ENCODE data around the gene EFCAB11.

The EFCAB11 gene, protein sequence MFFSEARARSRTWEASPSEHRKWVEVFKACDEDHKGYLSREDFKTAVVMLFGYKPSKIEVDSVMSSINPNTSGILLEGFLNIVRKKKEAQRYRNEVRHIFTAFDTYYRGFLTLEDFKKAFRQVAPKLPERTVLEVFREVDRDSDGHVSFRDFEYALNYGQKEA

GRCh38 chr14:89954070-89955021, at the start of gene EFCAB11:
EFCAB11 (minus strand) TSS chr14:89954730; CDS start chr14:89954660, 70 bp downstream.
- DNase-seq: peak; percentile 89

- no peak for DNase-seq
Measured at GRCh38 chr14:90003526-90004307, 49.2 kb upstream of the EFCAB11 start.

- DNase-seq: no peak
Measured at GRCh38 chr14:90000935-90001334, 46.4 kb upstream of the EFCAB11 start.

GRCh38 chr14:89996963-89997362, 42.4 kb upstream of the EFCAB11 start:
- no peak for DNase-seq

GRCh38 chr14:89992273-89992672, 37.7 kb upstream of the EFCAB11 start:
- DNase-seq: no peak

GRCh38 chr14:89990623-89991275, 36.2 kb upstream of the EFCAB11 start:
- no peak for DNase-seq

DNA sequence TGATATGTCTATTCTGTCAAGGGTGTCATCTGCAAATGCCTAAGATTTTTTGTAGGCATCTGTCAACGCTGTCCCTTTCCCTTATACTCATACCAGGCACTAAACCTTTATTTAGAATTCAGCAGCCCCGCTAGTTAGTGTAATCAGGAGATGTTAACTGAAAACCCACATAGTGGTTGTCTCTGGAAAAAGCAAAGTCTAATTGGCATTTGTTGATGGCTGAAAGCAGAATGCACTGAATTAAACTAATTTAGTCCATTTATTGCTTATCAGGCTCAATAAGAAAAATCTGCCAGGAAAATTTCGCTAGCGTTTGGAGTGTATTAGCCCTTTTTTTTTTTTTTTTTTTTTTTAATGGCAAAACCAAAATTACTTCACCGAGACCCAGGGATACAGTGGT, 35.7 kb upstream of the EFCAB11 start:
- no peak for DNase-seq

DNA sequence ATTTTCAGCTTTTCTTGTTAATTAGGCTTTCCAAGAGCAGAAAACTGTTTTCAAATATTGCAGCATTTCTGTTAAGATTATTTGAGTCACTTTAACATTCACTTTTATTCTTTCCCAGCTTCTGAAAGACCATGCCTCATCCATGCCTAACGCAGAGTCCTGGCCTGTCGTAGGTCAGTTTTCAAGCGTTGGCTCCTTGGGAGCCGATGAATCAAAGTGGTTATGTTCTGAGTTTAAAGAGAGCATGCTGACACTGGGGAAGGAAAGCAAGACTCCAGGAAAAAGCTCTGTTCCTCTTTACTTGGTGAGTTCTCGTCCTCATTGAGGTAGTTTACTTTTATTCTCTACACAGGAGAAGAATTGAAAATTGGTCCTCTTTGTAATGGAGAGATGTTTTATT, 34.3 kb upstream of the EFCAB11 start:
- no peak for DNase-seq

DNA sequence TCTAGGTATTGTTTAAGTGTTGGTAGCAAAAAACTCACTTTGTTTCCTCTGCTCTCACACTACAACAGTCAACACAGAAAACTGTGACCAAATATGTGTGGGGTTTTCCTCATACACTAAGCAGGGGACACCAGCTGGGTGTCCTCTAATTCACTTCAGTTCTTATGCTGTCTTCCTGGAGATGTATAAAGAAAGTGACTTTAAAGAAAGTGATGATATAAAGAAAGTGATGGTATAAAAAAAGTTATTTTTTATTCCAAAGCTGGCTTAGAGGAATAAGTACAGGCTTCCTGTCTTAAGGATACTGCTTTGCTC, 32.6 kb upstream of the EFCAB11 start:
- DNase-seq: no peak

DNA sequence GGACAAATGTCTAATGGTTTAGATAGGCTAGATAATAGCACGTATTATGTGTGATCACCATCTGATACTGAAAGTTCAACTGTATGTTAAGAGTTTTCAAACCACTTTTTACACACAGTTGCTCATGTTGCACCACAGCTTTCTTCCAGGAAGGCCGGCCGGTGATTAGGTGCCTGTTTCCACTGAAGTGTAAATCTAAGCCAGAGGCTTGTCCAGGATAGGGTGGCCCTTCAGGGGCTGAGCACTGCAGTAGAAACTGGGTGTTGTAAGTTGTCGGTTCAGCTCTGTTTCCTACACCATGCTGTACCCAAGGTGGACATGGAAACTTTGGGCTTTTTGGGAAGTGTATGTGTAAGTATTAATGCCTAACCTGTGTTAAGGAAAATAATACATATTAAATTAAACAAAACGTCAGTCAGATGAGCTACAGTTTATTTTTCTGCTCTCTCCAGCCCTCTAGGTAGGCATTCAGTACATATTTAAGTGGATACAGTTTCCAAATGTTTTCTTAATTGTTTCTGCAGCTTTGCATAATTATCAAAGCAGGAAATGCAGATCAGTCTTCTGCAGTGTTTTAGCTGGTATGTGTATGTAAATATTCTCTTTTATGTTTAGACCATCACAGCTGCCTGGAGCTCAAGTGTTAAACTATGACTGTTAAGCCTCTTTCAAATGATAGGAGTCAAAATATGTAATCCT, 32.1 kb upstream of the EFCAB11 start:
- DNase-seq: no peak

DNA sequence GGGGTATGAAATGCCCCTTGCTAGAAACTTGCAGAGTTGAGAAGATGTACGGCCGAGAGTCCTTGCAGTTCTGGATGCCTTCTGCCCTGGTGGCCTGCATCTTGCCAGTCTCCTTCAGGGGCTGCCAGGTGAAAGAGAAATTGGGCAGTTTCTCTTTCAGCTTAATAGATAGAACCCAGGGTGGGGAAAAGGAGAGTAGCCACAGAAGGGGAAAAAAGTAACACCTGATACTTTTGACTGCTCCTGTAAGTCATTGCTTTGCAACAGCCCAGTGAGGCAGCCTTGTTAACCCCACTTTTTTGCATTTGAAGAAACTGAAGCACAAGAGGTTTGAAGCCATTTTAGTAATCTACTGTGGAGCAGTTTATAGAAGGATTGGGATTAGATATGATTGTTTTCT, 28.8 kb upstream of the EFCAB11 start:
- no peak for DNase-seq

GRCh38 chr14:89978656-89979055, 24.1 kb upstream of the EFCAB11 start:
- no peak for DNase-seq

DNA sequence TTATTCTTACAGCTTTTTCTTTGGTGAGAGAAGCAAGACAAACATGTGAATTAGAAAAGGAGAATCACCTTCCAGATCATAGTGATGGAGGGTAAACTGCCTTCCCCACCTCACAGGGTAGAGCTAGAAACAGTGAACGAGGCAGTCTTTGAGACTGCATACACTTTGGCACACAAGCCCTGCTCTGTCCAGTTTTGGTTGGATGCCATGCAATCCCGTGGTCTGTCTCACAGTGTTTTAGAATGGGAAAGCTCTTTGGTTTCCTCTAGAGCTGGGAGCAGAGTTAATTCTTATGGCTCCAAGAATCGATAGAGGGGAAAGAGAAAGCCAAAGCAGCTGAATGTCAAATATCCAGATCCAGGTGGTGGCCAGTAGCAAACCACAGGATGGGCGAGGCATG, 23.1 kb upstream of the EFCAB11 start:
- DNase-seq: no peak

DNA sequence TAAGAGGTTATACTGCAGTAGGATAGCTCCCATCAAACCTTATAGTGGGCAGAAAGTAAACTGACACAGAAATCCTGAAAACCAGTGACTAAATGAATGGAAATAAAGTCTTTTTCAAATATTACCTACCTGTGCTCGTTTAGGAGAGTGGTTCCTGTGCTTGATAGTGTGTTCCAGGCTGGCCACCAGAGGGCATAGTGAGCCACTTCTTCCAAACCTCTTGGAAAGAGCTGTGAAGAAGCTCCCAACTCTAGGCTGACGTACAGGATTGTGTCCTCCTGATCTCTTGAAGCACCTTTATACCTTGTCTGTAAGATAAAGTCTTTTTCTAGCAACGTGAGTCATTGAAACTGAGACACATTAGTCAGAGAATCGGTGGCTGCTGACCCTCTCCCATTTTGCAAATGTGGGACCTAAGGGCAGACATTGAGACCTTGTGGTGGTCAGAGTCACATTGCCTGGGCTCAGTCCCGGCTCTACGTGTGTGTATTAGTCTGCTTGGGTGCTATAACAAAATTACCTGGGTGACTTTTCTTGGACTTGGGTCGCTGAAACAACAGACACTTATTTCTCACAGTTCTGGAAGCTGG, 18.8 kb upstream of the EFCAB11 start:
- DNase-seq: peak; percentile 52

DNA sequence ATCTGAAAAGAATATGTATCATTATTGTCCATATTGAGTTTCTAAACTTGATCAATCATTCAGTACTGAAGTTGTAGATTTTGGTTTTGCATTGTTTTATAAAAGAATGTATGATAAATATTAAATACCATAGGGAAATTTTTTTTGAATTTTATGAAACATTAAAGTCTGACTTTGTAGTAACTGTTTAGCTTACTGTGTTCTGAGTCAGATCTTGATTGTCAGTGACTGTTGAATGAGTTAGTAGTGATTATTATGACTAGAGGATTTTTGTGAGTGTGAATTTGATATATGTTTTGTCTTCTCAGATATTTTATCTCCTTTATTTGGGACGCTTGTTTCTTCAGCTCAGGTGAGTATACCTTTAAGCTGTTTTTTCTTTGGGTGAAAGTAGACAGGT, 11.3 kb upstream of the EFCAB11 start:
- no peak for DNase-seq

GRCh38 chr14:89963288-89963978, 8.9 kb upstream of the EFCAB11 start:
- no peak for DNase-seq

GRCh38 chr14:89960914-89961313, 6.4 kb upstream of the EFCAB11 start:
- no peak for DNase-seq

GRCh38 chr14:89959853-89960445, 5.4 kb upstream of the EFCAB11 start:
- DNase-seq: no peak

- no peak for DNase-seq
Measured at GRCh38 chr14:89958966-89959365, 4.4 kb upstream of the EFCAB11 start.

DNA sequence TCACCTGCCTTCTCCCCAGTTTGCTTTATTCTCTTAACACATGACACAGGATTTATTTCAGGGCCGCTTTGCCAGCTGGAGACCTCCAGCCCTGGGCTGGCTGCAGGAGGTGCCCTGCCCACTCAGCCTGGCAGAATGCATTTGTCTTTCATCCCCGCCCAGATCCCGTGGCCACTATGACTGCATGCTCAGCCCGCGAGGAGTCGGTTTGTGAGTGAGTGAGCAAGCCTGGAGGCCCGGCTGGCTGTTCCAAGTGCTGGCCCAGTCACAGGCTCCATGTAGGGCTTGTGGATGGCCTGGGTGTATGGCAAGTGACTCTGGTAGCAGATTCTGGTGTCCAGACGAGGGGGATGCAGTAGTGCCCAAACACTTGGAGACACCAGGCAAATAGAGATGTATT, 3.3 kb upstream of the EFCAB11 start:
- DNase-seq: no peak

DNA sequence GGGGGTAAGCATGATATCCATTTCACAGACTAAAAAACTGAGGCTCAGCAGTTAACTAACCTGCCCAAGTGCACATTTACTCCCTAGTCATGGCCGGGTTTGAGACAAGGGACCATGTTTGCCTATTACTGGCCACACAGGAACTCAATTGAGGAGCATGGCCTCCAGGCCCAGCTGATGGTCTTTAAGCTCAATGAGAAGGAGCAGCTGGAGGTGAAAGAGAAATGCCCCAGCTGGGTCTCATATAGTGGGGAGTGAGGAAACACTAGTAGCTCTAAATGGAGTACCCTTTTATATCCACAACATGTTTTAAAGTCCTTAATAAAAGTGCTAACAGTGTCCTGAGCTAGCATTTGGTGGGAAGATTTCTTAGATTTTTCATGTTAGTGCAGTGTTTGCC, 2.8 kb upstream of the EFCAB11 start:
- no peak for DNase-seq

Data from activated CD4-positive, CD25-positive, alpha-beta regulatory T cell treated with anti-CD3 and anti-CD28 coated beads, Interleukin-2, amount 50 U/mL, for 72 hours (primary cell).